Fibroblast of skin of back (primary cell): Measurements from ENCODE around the gene PFN1.

Source experiments
- DNase-seq: peaks from one replicate; pipeline ENCODE4 v3.0.0-alpha.2; 2013

Gene PFN1

DNA sequence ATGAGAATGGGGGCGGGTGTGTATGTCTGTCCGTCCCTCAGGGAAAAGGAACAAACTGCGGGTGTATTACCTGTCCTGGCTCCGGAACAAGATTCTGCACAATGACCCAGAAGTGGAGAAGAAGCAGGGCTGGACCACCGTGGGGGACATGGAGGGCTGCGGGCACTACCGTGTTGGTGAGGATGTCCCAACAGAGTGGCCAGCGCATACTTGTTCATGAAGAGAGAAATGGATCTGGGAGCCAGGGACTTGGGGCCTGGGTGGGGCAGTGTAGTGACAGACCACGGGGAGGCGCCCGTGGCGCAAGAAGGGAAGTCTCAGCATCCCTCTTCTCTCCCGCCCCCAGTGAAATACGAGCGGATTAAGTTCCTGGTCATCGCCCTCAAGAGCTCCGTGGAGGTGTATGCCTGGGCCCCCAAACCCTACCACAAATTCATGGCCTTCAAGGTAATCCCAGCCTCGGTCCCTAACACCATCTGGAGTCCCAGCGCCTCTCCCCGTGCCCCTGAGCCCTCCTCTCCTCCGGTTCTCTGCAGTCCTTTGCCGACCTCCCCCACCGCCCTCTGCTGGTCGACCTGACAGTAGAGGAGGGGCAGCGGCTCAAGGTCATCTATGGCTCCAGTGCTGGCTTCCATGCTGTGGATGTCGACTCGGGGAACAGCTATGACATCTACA is 52.5 kb downstream of the PFN1 start:
- DNase-seq = no peak
